Astrocyte (in vitro differentiated cells and primary cell): ENCODE measurements around the gene AKAP13.

Experiments
- EZH2 ChIP-seq: IDR thresholded peaks from 2 replicates; pipeline ENCODE4 v1.6.1; 2012; ENCODE audit warnings: mild to moderate bottlenecking, low read length, inconsistent platforms; ENCODE audit not compliant: insufficient read depth
- TF ChIP-seq, protein P1 (sequence below): IDR thresholded peaks from 2 replicates; pipeline ENCODE4 v1.5.1; 2011; ENCODE audit warnings: low read depth, mild to moderate bottlenecking, inconsistent platforms, low read length, moderate library complexity; ENCODE audit not compliant: insufficient read depth

GRCh38 chr15:85748729-85749128 is 368.3 kb downstream of the AKAP13 start:
- TF ChIP-seq, protein P1, sequence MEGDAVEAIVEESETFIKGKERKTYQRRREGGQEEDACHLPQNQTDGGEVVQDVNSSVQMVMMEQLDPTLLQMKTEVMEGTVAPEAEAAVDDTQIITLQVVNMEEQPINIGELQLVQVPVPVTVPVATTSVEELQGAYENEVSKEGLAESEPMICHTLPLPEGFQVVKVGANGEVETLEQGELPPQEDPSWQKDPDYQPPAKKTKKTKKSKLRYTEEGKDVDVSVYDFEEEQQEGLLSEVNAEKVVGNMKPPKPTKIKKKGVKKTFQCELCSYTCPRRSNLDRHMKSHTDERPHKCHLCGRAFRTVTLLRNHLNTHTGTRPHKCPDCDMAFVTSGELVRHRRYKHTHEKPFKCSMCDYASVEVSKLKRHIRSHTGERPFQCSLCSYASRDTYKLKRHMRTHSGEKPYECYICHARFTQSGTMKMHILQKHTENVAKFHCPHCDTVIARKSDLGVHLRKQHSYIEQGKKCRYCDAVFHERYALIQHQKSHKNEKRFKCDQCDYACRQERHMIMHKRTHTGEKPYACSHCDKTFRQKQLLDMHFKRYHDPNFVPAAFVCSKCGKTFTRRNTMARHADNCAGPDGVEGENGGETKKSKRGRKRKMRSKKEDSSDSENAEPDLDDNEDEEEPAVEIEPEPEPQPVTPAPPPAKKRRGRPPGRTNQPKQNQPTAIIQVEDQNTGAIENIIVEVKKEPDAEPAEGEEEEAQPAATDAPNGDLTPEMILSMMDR, result no peak
- TF ChIP-seq EZH2, result no peak
